AG04449 (cell line): ENCODE results near the gene CREB5.

ENCODE experiments used
- CTCF ChIA-PET: fragments of 350-600 bp; formaldehyde crosslinking; extraction: SDS; loops from one replicate; lab custom pipeline; 2021; ENCODE audit warnings: antibody characterized with exemption; lab: Yijun Ruan, JAX
- POLR2A ChIA-PET: fragments of 400-600, 350-600 bp; formaldehyde crosslinking; extraction: SDS; loops from one replicate; lab custom pipeline; 2020; ENCODE audit warnings: antibody characterized with exemption, inconsistent platforms; lab: Yijun Ruan, JAX
- DNase-seq: peaks from one replicate; pipeline ENCODE4 v3.0.0-alpha.2; 2010; ENCODE audit warnings: low read depth, low spot score
- H3K4me3 ChIP-seq: 2 replicates; pipeline ENCODE4 v1.5.1; 2011; ENCODE audit warnings: low read depth, mild to moderate bottlenecking, control low read depth, low read length
- TF ChIP-seq, protein P1 (sequence below): IDR thresholded peaks from one replicate; pipeline ENCODE4 v1.5.1; 2011; ENCODE audit warnings: mild to moderate bottlenecking, moderate library complexity, low read length, control low read depth, inconsistent platforms; ENCODE audit not compliant: insufficient read depth; ENCODE audit errors: missing control alignments

The CREB5 gene

DNA sequence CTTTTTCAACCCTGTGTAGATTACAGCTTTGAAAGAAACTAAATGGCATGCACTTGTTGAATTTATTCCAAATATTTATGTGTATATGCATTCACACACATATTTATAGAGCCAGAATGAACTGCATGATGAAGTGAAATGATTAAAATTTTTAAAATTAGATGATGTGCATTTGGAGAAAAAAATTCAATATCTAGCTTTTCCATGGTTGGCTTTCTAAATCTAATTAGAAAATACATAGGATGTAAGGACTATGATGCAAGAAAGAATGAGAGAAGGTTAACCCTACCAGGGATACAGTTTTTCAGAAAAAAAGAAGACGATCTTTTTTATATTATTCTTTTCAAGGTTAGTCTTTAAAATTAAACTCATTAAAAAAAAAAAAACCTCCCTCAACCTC is 341.3 kb downstream of the CREB5 start:
- no peak overlapping the region for H3K4me3 ChIP-seq
- ChIA-PET CTCF (interaction anchor here (1.0 kb wide), 1 partner anchor 20 kb away, joined by 3 read pairs; no protein-coding TSS in a partner anchor), POLR2A (no interaction called here)
- TF ChIP-seq, protein P1, sequence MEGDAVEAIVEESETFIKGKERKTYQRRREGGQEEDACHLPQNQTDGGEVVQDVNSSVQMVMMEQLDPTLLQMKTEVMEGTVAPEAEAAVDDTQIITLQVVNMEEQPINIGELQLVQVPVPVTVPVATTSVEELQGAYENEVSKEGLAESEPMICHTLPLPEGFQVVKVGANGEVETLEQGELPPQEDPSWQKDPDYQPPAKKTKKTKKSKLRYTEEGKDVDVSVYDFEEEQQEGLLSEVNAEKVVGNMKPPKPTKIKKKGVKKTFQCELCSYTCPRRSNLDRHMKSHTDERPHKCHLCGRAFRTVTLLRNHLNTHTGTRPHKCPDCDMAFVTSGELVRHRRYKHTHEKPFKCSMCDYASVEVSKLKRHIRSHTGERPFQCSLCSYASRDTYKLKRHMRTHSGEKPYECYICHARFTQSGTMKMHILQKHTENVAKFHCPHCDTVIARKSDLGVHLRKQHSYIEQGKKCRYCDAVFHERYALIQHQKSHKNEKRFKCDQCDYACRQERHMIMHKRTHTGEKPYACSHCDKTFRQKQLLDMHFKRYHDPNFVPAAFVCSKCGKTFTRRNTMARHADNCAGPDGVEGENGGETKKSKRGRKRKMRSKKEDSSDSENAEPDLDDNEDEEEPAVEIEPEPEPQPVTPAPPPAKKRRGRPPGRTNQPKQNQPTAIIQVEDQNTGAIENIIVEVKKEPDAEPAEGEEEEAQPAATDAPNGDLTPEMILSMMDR, result no peak
- DNase-seq, result no peak

DNA sequence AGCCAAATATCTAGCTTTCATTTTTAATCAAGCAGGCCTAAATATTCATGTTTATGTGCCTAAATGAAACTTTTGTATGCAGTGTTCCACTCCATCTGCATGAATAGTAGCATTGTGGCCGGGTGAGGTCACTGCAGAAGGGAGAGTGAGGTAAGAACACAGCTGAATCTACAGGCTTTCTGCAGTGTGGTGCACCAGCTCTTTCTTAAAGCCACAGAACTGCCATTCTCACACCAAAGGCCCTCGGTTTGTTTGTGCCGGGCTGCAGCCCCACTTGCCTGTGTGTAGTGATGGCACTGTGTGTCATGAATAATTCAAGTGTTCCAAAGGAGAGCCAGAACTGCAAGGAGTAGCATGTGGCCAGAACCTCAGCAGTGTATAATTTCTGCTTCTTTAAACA is 341.7 kb downstream of the CREB5 start:
- ChIA-PET CTCF (interaction anchor here (1.0 to 1.1 kb wide), 2 partner anchors 11 to 20 kb away, joined by 3 to 4 read pairs; no protein-coding TSS in a partner anchor), POLR2A (no interaction called here)
- TF ChIP-seq, protein P1, result no peak
- no peak for DNase-seq
- no peak overlapping the region for H3K4me3 ChIP-seq

DNA sequence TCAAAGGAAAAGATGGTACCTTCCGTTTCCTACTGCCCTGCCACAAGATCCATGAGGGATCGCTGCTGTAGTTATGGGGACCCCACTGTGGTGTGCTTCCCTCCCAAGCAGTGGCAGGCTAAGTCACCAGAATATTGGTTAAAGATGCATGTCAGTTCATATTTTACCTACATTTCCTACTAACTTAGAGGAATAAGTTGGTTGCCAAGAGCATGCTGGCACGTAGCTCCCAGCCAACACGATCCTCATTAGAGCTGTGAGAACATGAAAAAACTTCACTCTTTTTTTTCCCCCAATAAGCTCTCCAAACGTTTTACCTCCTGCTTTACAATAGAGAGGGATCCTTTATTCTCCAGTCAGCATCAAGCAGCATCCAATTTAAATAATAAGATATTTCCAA is 342.1 kb downstream of the CREB5 start:
- TF ChIP-seq, protein P1, result no peak
- ChIA-PET POLR2A (no interaction called here), CTCF (interaction anchor here (1.0 to 1.1 kb wide), 2 partner anchors 10 to 21 kb away, joined by 3 to 4 read pairs; no protein-coding TSS in a partner anchor)
- no peak overlapping the region for H3K4me3 ChIP-seq
- DNase-seq, result no peak

DNA sequence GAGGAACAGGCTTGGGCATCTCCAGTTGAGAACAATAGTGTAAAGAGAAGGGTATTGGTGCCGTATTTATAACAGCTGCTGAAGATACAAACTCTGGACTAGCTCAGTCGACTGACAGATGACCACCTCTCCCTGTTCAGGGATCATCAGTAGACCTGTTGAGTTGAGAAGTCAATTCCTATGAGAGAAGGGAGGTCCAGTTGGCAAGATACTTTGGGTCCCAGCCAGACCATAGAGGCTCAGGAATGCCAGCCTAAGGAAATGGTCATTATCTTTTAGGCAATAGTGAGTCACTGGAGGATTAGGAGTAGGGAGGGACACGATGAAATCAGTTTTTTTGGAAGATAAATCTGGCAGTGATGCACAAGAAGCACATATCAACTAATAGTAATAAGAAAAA is 342.9 kb downstream of the CREB5 start:
- DNase-seq, result no peak
- ChIA-PET CTCF (no interaction called here), POLR2A (no interaction called here)
- TF ChIP-seq, protein P1, result no peak
- no peak overlapping the region for H3K4me3 ChIP-seq

DNA sequence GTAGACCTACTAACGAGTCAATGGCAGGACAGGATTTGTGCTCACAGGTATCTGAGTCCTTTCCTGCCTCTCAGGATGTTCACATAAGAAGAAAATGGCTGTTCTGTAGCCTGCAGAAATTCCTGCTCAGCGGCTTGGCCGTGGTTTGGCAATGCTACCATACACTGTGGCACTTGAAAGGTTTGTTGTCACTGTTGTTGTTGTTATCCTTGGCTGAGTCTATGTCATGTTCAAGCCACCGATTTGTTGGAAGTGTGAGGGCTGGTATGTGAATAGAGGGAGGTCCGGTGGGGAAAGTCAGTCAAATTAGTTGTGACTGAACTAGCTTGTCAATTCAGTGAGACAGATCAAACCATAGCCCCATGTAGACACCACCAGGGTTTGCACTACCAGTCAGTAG is 345.9 kb downstream of the CREB5 start:
- CTCF ChIA-PET, result no interaction called here
- TF ChIP-seq, protein P1, result no peak
- no peak overlapping the region for H3K4me3 ChIP-seq
- no peak for DNase-seq
- POLR2A ChIA-PET, result no interaction called here

DNA sequence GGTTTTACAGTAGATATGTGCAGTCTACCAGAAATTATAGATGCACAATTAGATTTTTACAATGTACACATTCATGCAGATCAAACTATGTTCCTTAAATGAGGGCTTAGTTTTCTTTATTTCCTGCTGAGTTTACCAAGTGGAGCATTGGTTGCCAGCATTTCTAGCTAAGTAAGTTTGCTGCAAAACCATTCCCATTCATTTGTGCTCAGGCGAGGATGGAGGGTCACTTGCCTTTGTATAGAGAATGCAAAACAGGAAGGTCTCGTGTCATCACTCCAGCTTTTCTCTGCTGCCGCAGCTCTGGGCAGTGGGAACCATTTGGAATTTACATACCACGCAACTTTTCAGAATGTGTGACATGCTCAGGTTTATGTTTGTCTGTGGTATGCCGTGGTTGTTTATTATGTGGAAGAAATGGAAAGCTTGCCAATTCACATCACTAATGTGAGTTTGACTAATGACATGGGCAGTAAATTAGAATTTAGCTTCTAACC is 347.2 kb downstream of the CREB5 start:
- ChIA-PET POLR2A (no interaction called here), CTCF (interaction anchor here (0.8 to 1.3 kb wide), 2 partner anchors 13 to 20 kb away, joined by 3 read pairs; no protein-coding TSS in a partner anchor)
- DNase-seq, result no peak
- TF ChIP-seq, protein P1, result no peak
- H3K4me3 ChIP-seq, result no peak overlapping the region
